Epithelial cell of proximal tubule (primary cell): ENCODE results near the gene MYL2. TPM values are rescaled to one million over a fixed set of nuclear protein-coding genes. Genes with fewer than 3 reads are reported as not detected.
A peak's percentile ranks its signal among the peaks of the same experiment; 100 is the strongest.

ENCODE experiments used
- DNase-seq: peaks from one replicate; pipeline ENCODE4 v3.0.0-alpha.2; 2011; ENCODE audit warnings: low read depth
- H3K4me3 ChIP-seq: 2 replicates; pipeline ENCODE4 v1.5.1; 2011; ENCODE audit warnings: low read depth, mild to moderate bottlenecking, low read length
- total RNA-seq: library from RNA; depleted of rRNA; stranded (reverse); fragments of >200 nt; gene quantifications from 2 replicates; pipeline ENCODE4 v1.2.3, GENCODE V29; 2015
- TF ChIP-seq, protein P1 (sequence below): conservative IDR thresholded peaks from 2 replicates; pipeline ENCODE4 v1.5.1; 2012; ENCODE audit warnings: low read depth, mild to moderate bottlenecking, low read length

MYL2 gene
- total RNA-seq, 1 donor from 2014 or later, result not detected

- H3K4me3 ChIP-seq, result no peak overlapping the region
- TF ChIP-seq, protein P1, sequence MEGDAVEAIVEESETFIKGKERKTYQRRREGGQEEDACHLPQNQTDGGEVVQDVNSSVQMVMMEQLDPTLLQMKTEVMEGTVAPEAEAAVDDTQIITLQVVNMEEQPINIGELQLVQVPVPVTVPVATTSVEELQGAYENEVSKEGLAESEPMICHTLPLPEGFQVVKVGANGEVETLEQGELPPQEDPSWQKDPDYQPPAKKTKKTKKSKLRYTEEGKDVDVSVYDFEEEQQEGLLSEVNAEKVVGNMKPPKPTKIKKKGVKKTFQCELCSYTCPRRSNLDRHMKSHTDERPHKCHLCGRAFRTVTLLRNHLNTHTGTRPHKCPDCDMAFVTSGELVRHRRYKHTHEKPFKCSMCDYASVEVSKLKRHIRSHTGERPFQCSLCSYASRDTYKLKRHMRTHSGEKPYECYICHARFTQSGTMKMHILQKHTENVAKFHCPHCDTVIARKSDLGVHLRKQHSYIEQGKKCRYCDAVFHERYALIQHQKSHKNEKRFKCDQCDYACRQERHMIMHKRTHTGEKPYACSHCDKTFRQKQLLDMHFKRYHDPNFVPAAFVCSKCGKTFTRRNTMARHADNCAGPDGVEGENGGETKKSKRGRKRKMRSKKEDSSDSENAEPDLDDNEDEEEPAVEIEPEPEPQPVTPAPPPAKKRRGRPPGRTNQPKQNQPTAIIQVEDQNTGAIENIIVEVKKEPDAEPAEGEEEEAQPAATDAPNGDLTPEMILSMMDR, result no peak
- no peak for DNase-seq
Observed at GRCh38 chr12:110908377-110909152, 11.8 kb downstream of the MYL2 start.

DNA sequence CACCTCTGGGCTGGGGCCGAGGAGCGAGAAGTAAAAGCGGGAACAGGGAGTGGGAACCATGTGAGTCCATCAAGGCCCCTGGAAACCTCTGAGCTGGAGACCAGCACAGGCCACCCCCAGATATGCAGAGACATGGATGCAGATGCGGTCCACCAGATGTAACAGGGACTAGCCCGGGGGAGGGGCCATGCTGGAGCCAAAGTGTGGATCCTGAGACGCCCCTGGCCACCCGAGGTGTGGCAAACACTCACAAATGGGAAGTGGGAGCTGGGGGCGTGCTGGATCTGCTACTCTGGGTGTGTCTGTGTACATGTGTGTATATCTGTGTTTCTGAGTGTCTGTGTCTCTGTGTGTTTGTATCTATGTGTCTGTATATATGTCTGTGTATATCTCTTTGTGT is 12.8 kb downstream of the MYL2 start:
- no peak overlapping the region for H3K4me3 ChIP-seq
- DNase-seq, result no peak
- TF ChIP-seq, protein P1, result no peak

DNA sequence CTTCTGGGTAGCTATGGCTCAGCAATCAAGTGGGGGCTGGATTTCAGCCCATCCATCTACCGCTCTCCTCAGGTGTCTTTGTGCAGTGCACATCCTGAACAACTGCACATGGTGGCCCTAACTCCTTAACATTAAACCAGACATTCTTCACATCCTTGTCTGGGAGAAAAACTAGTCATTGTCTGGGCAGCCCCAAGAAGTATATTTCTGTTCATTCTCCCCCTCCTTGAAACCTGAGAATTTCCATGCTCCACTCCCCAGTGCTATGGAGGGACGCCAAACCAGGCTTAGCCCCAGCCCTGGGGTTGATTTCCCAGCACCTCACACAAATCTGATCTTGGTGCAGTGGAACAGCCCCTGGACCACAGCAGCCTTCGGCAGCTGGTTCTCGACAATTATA is 13.4 kb downstream of the MYL2 start:
- DNase-seq, result no peak
- H3K4me3 ChIP-seq, result no peak overlapping the region
- TF ChIP-seq, protein P1, result no peak

- no peak for DNase-seq
- TF ChIP-seq, protein P1, result no peak
- H3K4me3 ChIP-seq, result no peak overlapping the region
Observed at GRCh38 chr12:110906516-110906915, 13.9 kb downstream of the MYL2 start.

- TF ChIP-seq, protein P1, result peak; percentile 2
- no peak for DNase-seq
- no peak overlapping the region for H3K4me3 ChIP-seq
Observed at GRCh38 chr12:110906083-110906482, 14.3 kb downstream of the MYL2 start.

DNA sequence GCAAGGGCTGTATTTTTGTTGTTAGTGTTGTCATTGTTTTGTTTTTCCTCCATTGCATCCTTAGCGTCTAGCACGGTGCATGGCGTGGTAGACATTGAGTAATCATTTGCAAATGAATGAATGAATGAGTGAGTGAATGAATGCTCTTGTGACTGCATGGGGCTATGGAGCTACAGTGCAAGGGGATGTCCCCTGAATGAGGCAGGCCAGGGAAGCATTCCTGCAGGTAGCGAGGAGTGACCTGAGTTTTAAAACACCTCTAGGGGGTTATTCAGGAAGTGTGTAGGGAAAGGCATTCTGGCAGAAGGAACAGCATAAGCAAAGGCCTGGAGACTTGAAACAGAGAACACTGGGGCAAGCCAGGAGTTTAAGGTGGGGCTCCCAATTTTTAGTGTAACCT is 16.9 kb downstream of the MYL2 start:
- no peak for DNase-seq
- TF ChIP-seq, protein P1, result no peak
- H3K4me3 ChIP-seq, result no peak overlapping the region

GRCh38 chr12:110901401-110901800 is 19.0 kb downstream of the MYL2 start:
- H3K4me3 ChIP-seq, result no peak overlapping the region
- no peak for DNase-seq
- TF ChIP-seq, protein P1, result no peak
